ENCODE measurements around the gene ARL10. TPM values are rescaled to one million over a fixed set of nuclear protein-coding genes. Genes with fewer than 3 reads are reported as not detected.
A peak's percentile ranks its signal among the peaks of the same experiment; 100 is the strongest.
"Not testable (repeated sequence)": the region's sequence is repeated elsewhere in the genome, so short reads cannot be mapped to it uniquely, and the experiment has no call there.

The ARL10 gene
- total RNA-seq, 2 donors from 2014 or later, result 1.3 to 2.8 TPM

DNA sequence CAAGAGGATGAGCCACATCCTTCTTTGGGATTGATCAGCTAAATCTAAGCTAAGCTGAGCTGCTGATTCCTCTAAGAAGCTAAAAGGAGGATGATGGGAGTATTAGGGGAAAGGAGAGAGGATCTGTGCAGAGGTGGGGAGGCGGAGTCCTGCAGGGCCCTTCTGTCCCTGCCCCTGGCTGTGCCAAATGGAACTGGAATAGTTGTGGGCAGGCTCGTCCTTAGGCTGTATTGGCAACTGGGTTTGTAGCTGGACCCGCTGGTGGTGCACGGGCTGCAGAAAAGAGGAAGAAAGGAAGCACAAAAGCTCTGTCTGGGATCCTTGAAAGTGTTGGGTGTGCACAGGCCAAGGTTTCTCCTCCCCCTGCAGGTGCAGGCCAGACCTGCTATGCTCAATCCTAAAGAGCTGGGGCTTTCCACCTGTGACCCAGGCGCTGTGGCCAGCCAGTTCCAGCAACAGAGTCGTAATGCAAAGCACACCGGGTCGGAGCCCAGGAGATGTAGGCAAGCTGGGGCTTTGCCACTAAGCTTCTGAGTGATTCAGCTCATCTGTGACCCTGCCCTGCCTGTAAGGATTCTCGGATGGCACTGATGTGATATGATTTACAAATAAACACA lies 41.3 kb downstream of the ARL10 start:
- DNase-seq, result no peak
- Histone ChIP-seq H3K27ac (peak overlapping the region; percentile 97), H3K9me3 (no peaks in the 10 kb centered on the region), H3K9ac (ENCODE audit: low read depth in 2 of 2, low read length in 2 of 2) (peak overlapping the region; percentile 43 to 84), H3K36me3 (no peaks in the 10 kb centered on the region), H3K4me3 (no peak overlapping the region), H3K27me3 (no peaks in the 10 kb centered on the region), H3K4me1 (peaks cover 24% of the 10 kb centered on the region)
- TF ChIP-seq, protein P1, sequence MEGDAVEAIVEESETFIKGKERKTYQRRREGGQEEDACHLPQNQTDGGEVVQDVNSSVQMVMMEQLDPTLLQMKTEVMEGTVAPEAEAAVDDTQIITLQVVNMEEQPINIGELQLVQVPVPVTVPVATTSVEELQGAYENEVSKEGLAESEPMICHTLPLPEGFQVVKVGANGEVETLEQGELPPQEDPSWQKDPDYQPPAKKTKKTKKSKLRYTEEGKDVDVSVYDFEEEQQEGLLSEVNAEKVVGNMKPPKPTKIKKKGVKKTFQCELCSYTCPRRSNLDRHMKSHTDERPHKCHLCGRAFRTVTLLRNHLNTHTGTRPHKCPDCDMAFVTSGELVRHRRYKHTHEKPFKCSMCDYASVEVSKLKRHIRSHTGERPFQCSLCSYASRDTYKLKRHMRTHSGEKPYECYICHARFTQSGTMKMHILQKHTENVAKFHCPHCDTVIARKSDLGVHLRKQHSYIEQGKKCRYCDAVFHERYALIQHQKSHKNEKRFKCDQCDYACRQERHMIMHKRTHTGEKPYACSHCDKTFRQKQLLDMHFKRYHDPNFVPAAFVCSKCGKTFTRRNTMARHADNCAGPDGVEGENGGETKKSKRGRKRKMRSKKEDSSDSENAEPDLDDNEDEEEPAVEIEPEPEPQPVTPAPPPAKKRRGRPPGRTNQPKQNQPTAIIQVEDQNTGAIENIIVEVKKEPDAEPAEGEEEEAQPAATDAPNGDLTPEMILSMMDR (IDR thresholded peaks at IDR 0.05), result no peak
- intact Hi-C loops (cut with DNase I), result no loop called here

DNA sequence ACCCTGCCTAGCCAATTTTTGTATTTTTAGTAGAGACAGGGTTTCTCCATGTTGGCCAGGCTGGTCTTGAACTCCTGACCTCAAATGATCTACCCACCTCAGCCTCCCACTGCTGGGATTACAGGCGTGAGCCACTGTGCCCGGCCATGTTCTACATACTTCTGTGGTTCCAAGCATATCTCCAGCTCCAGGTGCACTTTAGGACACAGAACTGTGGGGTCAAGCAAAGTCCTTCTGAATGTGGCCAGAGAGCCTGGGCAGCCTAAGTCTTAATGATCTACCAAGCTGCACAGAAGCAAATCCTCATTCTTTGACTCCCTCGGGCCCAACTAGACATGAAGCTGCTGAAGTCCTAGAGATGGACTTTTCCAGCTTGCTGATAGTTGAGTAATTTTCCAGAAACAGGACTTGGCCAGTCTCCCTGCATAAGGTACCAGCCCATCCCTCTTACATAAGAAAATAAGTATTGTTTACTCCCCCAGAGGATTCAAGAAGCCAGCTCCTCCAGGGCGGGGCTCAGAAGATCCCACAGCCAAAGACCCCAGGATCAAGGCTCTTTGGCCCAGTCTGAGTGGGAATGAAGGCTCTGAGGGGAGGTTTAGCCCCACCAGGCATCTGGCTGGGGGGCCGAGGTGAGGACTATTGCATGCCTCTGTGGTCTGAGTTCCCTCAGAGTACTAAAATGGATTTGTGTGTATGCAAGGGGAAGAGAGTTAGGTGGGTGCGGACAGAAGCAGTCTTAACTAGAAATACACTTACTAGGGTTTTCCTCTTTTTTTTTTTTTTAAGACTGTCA lies 42.4 kb downstream of the ARL10 start:
- no peak for DNase-seq
- Histone ChIP-seq H3K9me3 (no peaks in the 10 kb centered on the region), H3K9ac (ENCODE audit: low read depth in 2 of 2, low read length in 2 of 2) (no peak overlapping the region), H3K27me3 (no peaks in the 10 kb centered on the region), H3K4me3 (no peak overlapping the region), H3K4me1 (peaks cover 18% of the 10 kb centered on the region), H3K36me3 (no peaks in the 10 kb centered on the region), H3K27ac (no peak overlapping the region)
- intact Hi-C loops (cut with DNase I), result no loop called here
- TF ChIP-seq, protein P1 (IDR thresholded peaks at IDR 0.05), result no peak

DNA sequence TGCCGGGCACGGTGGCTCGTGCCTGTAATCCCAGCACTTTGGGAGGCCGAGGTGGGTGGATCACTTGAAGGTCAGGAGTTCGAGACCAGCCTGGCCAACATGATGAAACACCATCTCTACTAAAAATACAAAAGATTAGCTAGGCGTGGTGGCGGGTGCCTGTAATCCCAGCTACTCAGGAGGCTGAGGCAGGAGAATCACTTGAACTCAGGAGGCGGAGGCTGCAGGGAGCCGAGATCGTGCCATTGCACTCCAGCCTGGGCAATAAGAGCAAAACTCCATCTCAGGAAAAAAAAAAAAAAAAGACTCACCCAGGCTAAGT lies 42.9 kb downstream of the ARL10 start:
- intact Hi-C loops (cut with DNase I); H3K36me3 ChIP-seq; H3K9ac ChIP-seq (ENCODE audit: low read depth in 2 of 2, low read length in 2 of 2); DNase-seq; H3K9me3 ChIP-seq; H3K4me3 ChIP-seq; H3K27me3 ChIP-seq; H3K27ac ChIP-seq: not testable (repeated sequence)
- H3K4me1 ChIP-seq, result peaks cover 15% of the 10 kb centered on the region

DNA sequence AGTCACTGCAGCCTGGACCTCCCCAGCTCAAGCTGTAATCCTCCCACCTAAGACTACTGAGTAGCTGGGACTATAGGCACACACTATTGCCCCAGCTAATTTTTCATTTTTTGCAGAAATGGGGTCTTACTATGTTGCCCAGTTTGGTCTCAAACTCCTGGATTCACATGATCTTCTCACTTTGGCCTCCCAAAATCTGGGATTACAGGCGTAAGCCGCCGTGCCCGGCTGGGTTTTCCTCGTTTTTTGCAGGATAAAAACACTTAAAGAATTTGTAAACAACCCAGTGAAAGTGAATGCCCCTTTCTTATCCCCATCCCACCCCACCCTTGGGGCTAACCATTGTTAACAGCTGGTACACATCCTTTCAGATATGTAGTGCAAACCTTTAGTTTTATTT lies 43.3 kb downstream of the ARL10 start:
- TF ChIP-seq, protein P1 (IDR thresholded peaks at IDR 0.05), result no peak
- peaks cover 12% of the 10 kb centered on the region for H3K4me1 ChIP-seq
- DNase-seq, result no peak

DNA sequence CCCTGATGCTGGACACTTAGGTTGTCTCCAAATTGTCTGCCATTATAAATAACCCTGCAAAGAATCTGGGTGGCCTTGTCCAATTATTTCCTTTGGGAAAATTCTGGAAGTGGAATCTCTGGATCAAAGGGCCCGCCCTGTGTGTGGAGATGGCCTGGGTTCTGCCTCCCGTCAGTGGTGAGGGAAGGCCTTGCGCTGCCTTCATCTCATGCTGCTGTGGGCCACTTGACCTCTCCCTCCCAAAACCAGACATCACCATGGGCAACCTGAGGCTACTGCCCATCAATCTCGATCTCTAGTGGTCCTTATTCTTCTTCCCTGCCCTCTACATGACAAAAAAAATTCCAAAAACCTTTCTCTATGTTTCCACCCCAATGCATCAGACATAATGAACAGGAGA lies 44.5 kb downstream of the ARL10 start:
- intact Hi-C loops (cut with DNase I), result loop anchor here (10.0 kb wide), 1 partner anchor 125 kb away; the partner anchor contains the start of gene RNF44
- Histone ChIP-seq H3K9ac (ENCODE audit: low read depth in 2 of 2, low read length in 2 of 2) (no peak overlapping the region), H3K4me1 (peaks cover 11% of the 10 kb centered on the region), H3K36me3 (no peaks in the 10 kb centered on the region), H3K4me3 (no peak overlapping the region), H3K27me3 (no peaks in the 10 kb centered on the region), H3K27ac (no peak overlapping the region), H3K9me3 (no peaks in the 10 kb centered on the region)
- DNase-seq, result no peak
- TF ChIP-seq, protein P1 (IDR thresholded peaks at IDR 0.05), result no peak

More for the DNA sequence above, 43.3 kb downstream of the ARL10 start:
- no peaks in the 10 kb centered on the region for H3K9me3 ChIP-seq
- H3K9ac ChIP-seq (ENCODE audit: low read depth in 2 of 2, low read length in 2 of 2), result no peak overlapping the region
- H3K36me3 ChIP-seq, result no peaks in the 10 kb centered on the region
- no peak overlapping the region for H3K27ac ChIP-seq
- no peaks in the 10 kb centered on the region for H3K27me3 ChIP-seq
- H3K4me3 ChIP-seq, result no peak overlapping the region
- intact Hi-C loops (cut with DNase I), result no loop called here

Measured in colonic mucosa (tissue), 4 donors.